MM.1S (cell line): Measurements from ENCODE around the gene PYGB.

ENCODE experiments used
- DNase-seq: peaks from one replicate; pipeline ENCODE4 v3.0.0-alpha.2; 2015
- H2AFZ ChIP-seq: fragments of 300-600 bp; sonication (generic); 2 replicates; pipeline ENCODE4 v1.6.0; 2016; ENCODE audit warnings: antibody characterized with exemption, low read length
- H3F3A ChIP-seq: fragments of 300-600 bp; sonication (generic); 2 replicates; pipeline ENCODE4 v1.6.1; 2016; ENCODE audit warnings: mild to moderate bottlenecking, antibody characterized with exemption, low read length, moderate library complexity, mixed read lengths; ENCODE audit not compliant: insufficient read depth
- H3K27ac ChIP-seq: fragments of 300-600 bp; sonication (generic); 2 replicates; pipeline ENCODE4 v1.5.1; 2016; ENCODE audit warnings: mild to moderate bottlenecking, low read length
- H3K27me3 ChIP-seq: fragments of 300-600 bp; sonication (generic); replicated peaks from 2 replicates; pipeline ENCODE4 v1.6.0; 2016; ENCODE audit warnings: low read length; ENCODE audit not compliant: insufficient read depth
- H3K36me3 ChIP-seq: fragments of 300-600 bp; sonication (generic); replicated peaks from 2 replicates; pipeline ENCODE4 v1.6.1; 2016; ENCODE audit warnings: mild to moderate bottlenecking, low read length, mixed read lengths; ENCODE audit not compliant: insufficient read depth
- H3K4me1 ChIP-seq: fragments of 300-600 bp; sonication (generic); 2 replicates; pipeline ENCODE4 v1.6.1; 2016; ENCODE audit warnings: low read length, mixed read lengths
- H3K4me2 ChIP-seq: fragments of 300-600 bp; sonication (generic); 2 replicates; pipeline ENCODE4 v1.6.0; 2016; ENCODE audit warnings: low read depth, low read length
- H3K4me3 ChIP-seq: fragments of 300-600 bp; sonication (generic); 2 replicates; pipeline ENCODE4 v1.5.1; 2016; ENCODE audit warnings: low read length, mixed read lengths
- H3K79me2 ChIP-seq: fragments of 300-600 bp; sonication (generic); 2 replicates; pipeline ENCODE4 v1.6.1; 2016; ENCODE audit warnings: mixed run types, low read length, mixed read lengths
- H3K9ac ChIP-seq: fragments of 300-600 bp; sonication (generic); 2 replicates; pipeline ENCODE4 v1.6.1; 2016; ENCODE audit warnings: low read length, mixed read lengths
- H3K9me2 ChIP-seq: fragments of 300-600 bp; sonication (generic); replicated peaks from 2 replicates; pipeline ENCODE4 v1.6.1; 2016; ENCODE audit warnings: mild to moderate bottlenecking, low read length, mixed read lengths; ENCODE audit not compliant: insufficient read depth
- H3K9me3 ChIP-seq: fragments of 300-600 bp; sonication (generic); replicated peaks from 2 replicates; pipeline ENCODE4 v1.6.1; 2016; ENCODE audit warnings: mild to moderate bottlenecking, low read length, mixed read lengths; ENCODE audit not compliant: insufficient read depth
- H4K20me1 ChIP-seq: fragments of 300-600 bp; sonication (generic); 2 replicates; pipeline ENCODE4 v1.6.1; 2016; ENCODE audit warnings: mild to moderate bottlenecking, low read length, moderate library complexity, mixed read lengths; ENCODE audit not compliant: insufficient read depth
- EZH2 ChIP-seq: fragments of 300-600 bp; sonication (generic); optimal IDR thresholded peaks from 2 replicates; pipeline ENCODE3; 2017; ENCODE audit warnings: low read depth, mild to moderate bottlenecking, antibody characterized with exemption, low read length, mixed read lengths
- EZH2phosphoT487 ChIP-seq: fragments of 300-600 bp; sonication (generic); IDR thresholded peaks from 2 replicates; pipeline ENCODE4 v1.6.1; 2018; ENCODE audit warnings: antibody characterized with exemption, low read length
- TF ChIP-seq, protein P1 (sequence below): fragments of 300-600 bp; sonication (generic); IDR thresholded peaks from 2 replicates; pipeline ENCODE4 v1.5.1; 2016; ENCODE audit warnings: antibody characterized with exemption, low read length, mixed read lengths

The PYGB gene

DNA sequence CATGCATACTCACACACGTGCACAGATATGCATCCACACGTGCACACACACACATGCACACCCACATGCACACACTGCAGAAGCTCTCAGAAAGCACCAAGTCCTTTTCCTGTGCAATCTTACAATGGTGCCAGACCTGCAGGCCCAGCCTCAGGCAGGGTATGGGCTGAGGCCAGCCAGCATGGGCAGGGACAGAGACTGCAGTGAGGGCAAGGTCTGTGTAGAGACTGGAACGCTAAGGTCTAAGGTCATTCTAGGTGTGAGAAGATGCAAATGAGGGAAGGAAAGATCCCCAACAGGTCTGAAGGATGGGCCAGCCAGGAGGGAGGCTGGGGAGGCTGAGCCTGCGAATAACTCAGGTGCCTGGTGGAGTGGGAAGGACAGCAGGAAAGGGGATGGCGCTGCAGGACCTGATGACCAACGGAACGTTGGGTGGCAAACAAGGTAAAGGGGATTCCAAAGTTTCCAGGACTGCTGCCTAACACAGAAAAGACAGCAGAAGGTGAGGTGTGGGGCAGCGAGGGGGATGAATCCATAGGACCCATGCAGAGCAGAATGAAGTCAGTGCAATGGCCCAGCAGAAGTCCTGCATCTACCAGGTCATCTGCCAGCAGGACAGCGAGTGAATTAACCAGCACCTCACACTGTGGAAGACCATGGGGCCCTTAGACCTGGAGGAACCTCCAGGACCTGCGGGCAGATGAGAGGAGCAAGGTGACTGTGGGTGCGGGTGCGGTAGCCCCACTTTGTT, 75.8 kb downstream of the PYGB start:
- no peaks in the 10 kb centered on the region; the same call in 1 of the 2 replicates for H3K36me3 ChIP-seq
- DNase-seq = no peak
- H3K9me3 ChIP-seq = no peaks in the 10 kb centered on the region
- H3K9me2 ChIP-seq = no peaks in the 10 kb centered on the region
- peaks cover 21% of the 10 kb centered on the region for H3F3A ChIP-seq
- no peaks in the 10 kb centered on the region for H4K20me1 ChIP-seq
- no peak overlapping the region for H2AFZ ChIP-seq
- H3K79me2 ChIP-seq = peaks cover 87% of the 10 kb centered on the region
- no peak overlapping the region for H3K27ac ChIP-seq
- no peaks in the 10 kb centered on the region for H3K27me3 ChIP-seq
- TF ChIP-seq EZH2phosphoT487 = no peak
- TF ChIP-seq EZH2 = no peak
- TF ChIP-seq, protein P1, sequence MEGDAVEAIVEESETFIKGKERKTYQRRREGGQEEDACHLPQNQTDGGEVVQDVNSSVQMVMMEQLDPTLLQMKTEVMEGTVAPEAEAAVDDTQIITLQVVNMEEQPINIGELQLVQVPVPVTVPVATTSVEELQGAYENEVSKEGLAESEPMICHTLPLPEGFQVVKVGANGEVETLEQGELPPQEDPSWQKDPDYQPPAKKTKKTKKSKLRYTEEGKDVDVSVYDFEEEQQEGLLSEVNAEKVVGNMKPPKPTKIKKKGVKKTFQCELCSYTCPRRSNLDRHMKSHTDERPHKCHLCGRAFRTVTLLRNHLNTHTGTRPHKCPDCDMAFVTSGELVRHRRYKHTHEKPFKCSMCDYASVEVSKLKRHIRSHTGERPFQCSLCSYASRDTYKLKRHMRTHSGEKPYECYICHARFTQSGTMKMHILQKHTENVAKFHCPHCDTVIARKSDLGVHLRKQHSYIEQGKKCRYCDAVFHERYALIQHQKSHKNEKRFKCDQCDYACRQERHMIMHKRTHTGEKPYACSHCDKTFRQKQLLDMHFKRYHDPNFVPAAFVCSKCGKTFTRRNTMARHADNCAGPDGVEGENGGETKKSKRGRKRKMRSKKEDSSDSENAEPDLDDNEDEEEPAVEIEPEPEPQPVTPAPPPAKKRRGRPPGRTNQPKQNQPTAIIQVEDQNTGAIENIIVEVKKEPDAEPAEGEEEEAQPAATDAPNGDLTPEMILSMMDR = no peak
- H3K4me1 ChIP-seq = peaks cover 33% of the 10 kb centered on the region
- H3K4me3 ChIP-seq = no peak overlapping the region
- no peak overlapping the region for H3K9ac ChIP-seq
- H3K4me2 ChIP-seq = no peak overlapping the region

DNA sequence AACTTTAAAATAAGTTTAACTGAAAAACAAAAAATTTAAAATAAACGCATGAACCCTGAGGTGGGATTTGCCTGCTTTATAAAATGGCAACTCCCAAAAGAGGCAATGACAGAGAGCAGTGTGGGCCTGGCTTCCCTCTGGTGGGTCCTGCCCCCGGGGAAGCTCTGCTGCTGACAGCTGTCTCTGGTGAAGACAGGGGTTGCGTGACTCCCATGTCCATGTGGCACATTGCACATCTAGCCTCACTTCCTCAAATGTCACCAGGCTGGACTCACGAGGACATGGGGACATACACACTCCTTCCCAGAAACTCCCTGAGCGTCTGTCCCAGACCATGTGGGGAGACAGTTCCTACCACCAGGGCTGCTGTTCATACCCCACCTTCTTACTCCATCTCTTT, 76.5 kb downstream of the PYGB start:
- peaks cover 13% of the 10 kb centered on the region; the same call in 1 of the 2 replicates for H3F3A ChIP-seq
- no peak overlapping the region for H3K4me2 ChIP-seq
- H2AFZ ChIP-seq = no peak overlapping the region
- peaks cover 94% of the 10 kb centered on the region for H3K79me2 ChIP-seq
- H3K4me3 ChIP-seq = no peak overlapping the region
- no peaks in the 10 kb centered on the region for H3K9me3 ChIP-seq
- H3K4me1 ChIP-seq = peaks cover 26% of the 10 kb centered on the region
- H3K9me2 ChIP-seq = no peaks in the 10 kb centered on the region
- no peaks in the 10 kb centered on the region; the same call in 1 of the 2 replicates for H3K36me3 ChIP-seq
- H4K20me1 ChIP-seq = no peaks in the 10 kb centered on the region
- no peaks in the 10 kb centered on the region for H3K27me3 ChIP-seq
- DNase-seq = no peak
- TF ChIP-seq, protein P1 = no peak
- TF ChIP-seq EZH2phosphoT487 (no peak), EZH2 (no peak)
- no peak overlapping the region for H3K27ac ChIP-seq
- H3K9ac ChIP-seq = no peak overlapping the region

DNA sequence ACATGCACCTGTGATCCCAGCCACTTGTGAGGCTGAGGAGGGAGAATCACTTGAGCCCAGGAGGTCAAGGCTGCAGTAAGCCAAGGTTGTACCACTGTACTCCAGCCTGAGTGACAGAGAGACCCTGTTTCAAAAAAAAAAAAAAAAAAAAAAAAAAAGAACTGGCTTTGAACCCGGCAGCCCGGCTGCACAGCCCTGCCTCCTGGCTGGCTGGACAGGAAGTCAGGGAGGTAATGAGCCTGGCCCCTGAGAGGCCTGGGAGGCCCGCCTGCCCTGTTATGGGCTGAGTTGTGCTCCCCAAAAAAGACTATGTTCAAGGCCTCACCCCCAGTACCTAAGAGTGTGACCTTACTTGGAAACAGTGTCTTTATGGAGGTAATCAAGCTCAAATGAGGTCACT, 77.2 kb downstream of the PYGB start:
- Histone ChIP-seq H3K36me3 (no peaks in the 10 kb centered on the region; the same call in 1 of the 2 replicates), H3K27ac (no peak overlapping the region)
- DNase-seq = no peak

More for the DNA sequence above, 77.2 kb downstream of the PYGB start:
- H4K20me1 ChIP-seq = no peaks in the 10 kb centered on the region
- no peaks in the 10 kb centered on the region for H3K27me3 ChIP-seq
- peaks cover 20% of the 10 kb centered on the region for H3K4me1 ChIP-seq
- H3K4me2 ChIP-seq = no peak overlapping the region
- H2AFZ ChIP-seq = no peak overlapping the region
- H3K79me2 ChIP-seq = peaks cover 93% of the 10 kb centered on the region
- no peak overlapping the region for H3K9ac ChIP-seq
- no peaks in the 10 kb centered on the region for H3K9me3 ChIP-seq
- H3K9me2 ChIP-seq = no peaks in the 10 kb centered on the region
- peaks cover 7% of the 10 kb centered on the region; the same call in 1 of the 2 replicates for H3F3A ChIP-seq
- H3K4me3 ChIP-seq = no peak overlapping the region
- TF ChIP-seq, protein P1 = no peak
- no peak for TF ChIP-seq EZH2
- no peak for TF ChIP-seq EZH2phosphoT487
